GM23338 (cell line): ENCODE results near the gene RHOB. TPM values are rescaled to one million over a fixed set of nuclear protein-coding genes. Genes with fewer than 3 reads are reported as not detected.
A peak's percentile ranks its signal among the peaks of the same experiment; 100 is the strongest.

Source experiments
- ATAC-seq: fragments of 200-7000 bp; cut with Tn5 transposase; 3 replicates; pipeline ENCODE4 v1.9.1; 2020
- DNase-seq: peaks from one replicate; pipeline ENCODE4 v3.0.0-alpha.2; 2015; ENCODE audit warnings: low spot score
- H2AFZ ChIP-seq: fragments of 200-600 bp; sonication (generic); 2 replicates; pipeline ENCODE4 v1.8.0; 2016; ENCODE audit warnings: antibody characterized with exemption, mild to moderate bottlenecking, moderate library complexity
- H3F3A ChIP-seq: fragments of 200-600 bp; sonication (generic); replicated peaks from 2 replicates; pipeline ENCODE4 v1.8.0; 2017; ENCODE audit warnings: antibody characterized with exemption, mixed run types, low read depth
- H3K27ac ChIP-seq: fragments of 200-600 bp; sonication (generic); 2 replicates; pipeline ENCODE4 v1.6.1; 2016; ENCODE audit warnings: low read depth
- H3K27me3 ChIP-seq: fragments of 200-600 bp; sonication (generic); 2 replicates; pipeline ENCODE4 v1.8.0; 2016; ENCODE audit warnings: mild to moderate bottlenecking, mixed run types, moderate library complexity; ENCODE audit not compliant: insufficient read depth
- H3K36me3 ChIP-seq: fragments of 200-600 bp; sonication (generic); 2 replicates; pipeline ENCODE4 v1.8.0; 2016; ENCODE audit warnings: mild to moderate bottlenecking; ENCODE audit not compliant: insufficient read depth
- H3K4me1 ChIP-seq: fragments of 200-600 bp; sonication (generic); 2 replicates; pipeline ENCODE4 v1.8.0; 2016; ENCODE audit warnings: mild to moderate bottlenecking, moderate library complexity; ENCODE audit not compliant: insufficient read depth
- H3K4me2 ChIP-seq: fragments of 200-600 bp; sonication (generic); 2 replicates; pipeline ENCODE4 v1.7.1; 2017; ENCODE audit warnings: mixed run types
- H3K4me3 ChIP-seq: fragments of 200-600 bp; sonication (generic); 2 replicates; pipeline ENCODE4 v1.6.1; 2016; ENCODE audit warnings: mixed run types
- H3K79me2 ChIP-seq: fragments of 200-600 bp; sonication (generic); replicated peaks from 2 replicates; pipeline ENCODE4 v1.8.0; 2017; ENCODE audit warnings: mild to moderate bottlenecking; ENCODE audit not compliant: insufficient read depth
- H3K9me2 ChIP-seq: fragments of 200-600 bp; sonication (generic); 2 replicates; pipeline ENCODE4 v1.8.0; 2017; ENCODE audit not compliant: insufficient read depth
- H4K20me1 ChIP-seq: fragments of 200-600 bp; sonication (generic); replicated peaks from 2 replicates; pipeline ENCODE4 v1.8.0; 2017; ENCODE audit warnings: mild to moderate bottlenecking; ENCODE audit not compliant: insufficient read depth
- H3K27ac Mint-ChIP-seq: 2 replicates; pipeline ENCODE4 v1.8.0; 2020; ENCODE audit warnings: inconsistent platforms, mild to moderate bottlenecking, moderate library complexity, mixed read lengths
- H3K27me3 Mint-ChIP-seq: 3 replicates; pipeline ENCODE4 v1.8.0; 2022; ENCODE audit warnings: low read depth, mild to moderate bottlenecking, moderate library complexity, mixed read lengths, inconsistent platforms; ENCODE audit not compliant: insufficient read depth, poor library complexity
- H3K36me3 Mint-ChIP-seq: 3 replicates; pipeline ENCODE4 v1.8.0; 2021; ENCODE audit warnings: low read depth, mild to moderate bottlenecking, inconsistent platforms, moderate library complexity, mixed read lengths
- H3K4me1 Mint-ChIP-seq: 3 replicates; pipeline ENCODE4 v1.8.0; 2020; ENCODE audit warnings: mild to moderate bottlenecking, inconsistent platforms, mixed read lengths
- H3K4me3 Mint-ChIP-seq: 3 replicates; pipeline ENCODE4 v1.8.0; 2021; ENCODE audit warnings: moderate library complexity, mild to moderate bottlenecking, inconsistent platforms, mixed read lengths
- H3K9me3 Mint-ChIP-seq: 3 replicates; pipeline ENCODE4 v1.8.0; 2020; ENCODE audit warnings: moderate library complexity, mild to moderate bottlenecking, inconsistent platforms, mixed read lengths
- EZH2 ChIP-seq: fragments of 200-600 bp; sonication (generic); IDR thresholded peaks from one replicate; pipeline ENCODE4 v1.8.0; 2017; ENCODE audit warnings: antibody characterized with exemption, mild to moderate bottlenecking, low read depth; ENCODE audit not compliant: unreplicated experiment
- JUNB ChIP-seq: IDR thresholded peaks from one replicate; pipeline ENCODE4 v1.6.1; 2016; ENCODE audit warnings: antibody characterized with exemption; ENCODE audit not compliant: unreplicated experiment
- NANOG ChIP-seq: IDR thresholded peaks from 2 replicates; pipeline ENCODE4 v1.6.1; 2016; ENCODE audit warnings: antibody characterized with exemption, borderline replicate concordance
- POLR2AphosphoS5 ChIP-seq: IDR thresholded peaks from 2 replicates; pipeline ENCODE4 v1.6.1; 2016; ENCODE audit warnings: antibody characterized with exemption, low read depth
- STAT1 ChIP-seq: IDR thresholded peaks from one replicate; pipeline ENCODE4 v1.6.1; 2016; ENCODE audit warnings: antibody characterized with exemption; ENCODE audit not compliant: unreplicated experiment
- ZNF331 ChIP-seq: fragments of 250-450 bp; sonication (Bioruptor Pico); IDR thresholded peaks from 2 replicates; pipeline ENCODE4 v1.5.0; 2020; ENCODE audit warnings: low read depth, mild to moderate bottlenecking, moderate library complexity
- polyA plus RNA-seq: library from polyadenylated mRNA; unstranded; fragments of >200 nt; fragmentation: Nextera tagmentation; extraction: Ambion mirVana; gene quantifications from 2 replicates; pipeline ENCODE4 v1.2.1, GENCODE V29; 2016
- total RNA-seq: library from RNA; depleted of rRNA; stranded (reverse); fragments of >200 nt; shearing (Covaris generic); gene quantifications from 2 replicates; pipeline ENCODE4 v1.2.3, GENCODE V29; 2014
- TF ChIP-seq, protein P1 (sequence below): fragments of 250-450 bp; sonication (Bioruptor Pico); IDR thresholded peaks from 2 replicates; pipeline ENCODE4 v1.5.0; 2020; ENCODE audit warnings: mild to moderate bottlenecking, moderate library complexity
- TF ChIP-seq, protein P2 (sequence below): IDR thresholded peaks from 2 replicates; pipeline ENCODE4 v1.6.1; 2016; ENCODE audit warnings: antibody characterized with exemption

RHOB gene
- total and polyA plus RNA-seq, 2 experiments from 2014 or later = 6.6 to 26.9 TPM

DNA sequence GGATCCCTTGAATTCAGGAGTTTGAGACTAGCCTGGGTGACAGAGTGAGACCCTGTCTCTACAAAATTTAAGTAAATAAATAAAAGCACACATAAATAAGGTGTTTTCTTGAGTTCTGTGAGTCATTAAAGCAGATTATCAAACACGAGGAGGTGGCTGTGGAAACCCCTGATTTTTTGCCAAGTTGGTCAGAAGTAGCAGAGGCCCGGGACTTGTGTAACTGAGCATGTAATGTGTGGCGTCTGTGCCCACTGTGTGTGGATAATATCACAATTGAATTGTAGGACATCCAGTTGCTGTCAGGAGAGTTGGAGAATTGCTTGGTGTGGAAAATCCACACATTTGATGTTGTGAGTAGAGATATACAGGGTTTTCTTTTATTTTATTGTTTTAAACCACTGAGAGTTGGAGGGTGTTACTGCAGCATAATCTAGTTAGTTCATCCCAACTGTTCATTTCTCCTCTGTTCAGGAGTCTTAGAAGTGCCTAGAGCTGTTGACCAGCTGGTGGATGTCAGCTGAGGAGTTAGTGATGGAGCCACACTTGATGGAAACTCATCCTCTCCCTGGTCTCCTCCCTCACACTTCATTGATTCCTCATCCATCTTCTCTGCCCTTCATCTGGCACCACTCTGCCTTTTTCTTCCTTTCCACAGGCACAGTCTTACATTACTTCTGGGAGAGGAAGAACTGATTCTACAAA is 45.9 kb upstream of the RHOB start (continued):
- TF ChIP-seq, protein P1, sequence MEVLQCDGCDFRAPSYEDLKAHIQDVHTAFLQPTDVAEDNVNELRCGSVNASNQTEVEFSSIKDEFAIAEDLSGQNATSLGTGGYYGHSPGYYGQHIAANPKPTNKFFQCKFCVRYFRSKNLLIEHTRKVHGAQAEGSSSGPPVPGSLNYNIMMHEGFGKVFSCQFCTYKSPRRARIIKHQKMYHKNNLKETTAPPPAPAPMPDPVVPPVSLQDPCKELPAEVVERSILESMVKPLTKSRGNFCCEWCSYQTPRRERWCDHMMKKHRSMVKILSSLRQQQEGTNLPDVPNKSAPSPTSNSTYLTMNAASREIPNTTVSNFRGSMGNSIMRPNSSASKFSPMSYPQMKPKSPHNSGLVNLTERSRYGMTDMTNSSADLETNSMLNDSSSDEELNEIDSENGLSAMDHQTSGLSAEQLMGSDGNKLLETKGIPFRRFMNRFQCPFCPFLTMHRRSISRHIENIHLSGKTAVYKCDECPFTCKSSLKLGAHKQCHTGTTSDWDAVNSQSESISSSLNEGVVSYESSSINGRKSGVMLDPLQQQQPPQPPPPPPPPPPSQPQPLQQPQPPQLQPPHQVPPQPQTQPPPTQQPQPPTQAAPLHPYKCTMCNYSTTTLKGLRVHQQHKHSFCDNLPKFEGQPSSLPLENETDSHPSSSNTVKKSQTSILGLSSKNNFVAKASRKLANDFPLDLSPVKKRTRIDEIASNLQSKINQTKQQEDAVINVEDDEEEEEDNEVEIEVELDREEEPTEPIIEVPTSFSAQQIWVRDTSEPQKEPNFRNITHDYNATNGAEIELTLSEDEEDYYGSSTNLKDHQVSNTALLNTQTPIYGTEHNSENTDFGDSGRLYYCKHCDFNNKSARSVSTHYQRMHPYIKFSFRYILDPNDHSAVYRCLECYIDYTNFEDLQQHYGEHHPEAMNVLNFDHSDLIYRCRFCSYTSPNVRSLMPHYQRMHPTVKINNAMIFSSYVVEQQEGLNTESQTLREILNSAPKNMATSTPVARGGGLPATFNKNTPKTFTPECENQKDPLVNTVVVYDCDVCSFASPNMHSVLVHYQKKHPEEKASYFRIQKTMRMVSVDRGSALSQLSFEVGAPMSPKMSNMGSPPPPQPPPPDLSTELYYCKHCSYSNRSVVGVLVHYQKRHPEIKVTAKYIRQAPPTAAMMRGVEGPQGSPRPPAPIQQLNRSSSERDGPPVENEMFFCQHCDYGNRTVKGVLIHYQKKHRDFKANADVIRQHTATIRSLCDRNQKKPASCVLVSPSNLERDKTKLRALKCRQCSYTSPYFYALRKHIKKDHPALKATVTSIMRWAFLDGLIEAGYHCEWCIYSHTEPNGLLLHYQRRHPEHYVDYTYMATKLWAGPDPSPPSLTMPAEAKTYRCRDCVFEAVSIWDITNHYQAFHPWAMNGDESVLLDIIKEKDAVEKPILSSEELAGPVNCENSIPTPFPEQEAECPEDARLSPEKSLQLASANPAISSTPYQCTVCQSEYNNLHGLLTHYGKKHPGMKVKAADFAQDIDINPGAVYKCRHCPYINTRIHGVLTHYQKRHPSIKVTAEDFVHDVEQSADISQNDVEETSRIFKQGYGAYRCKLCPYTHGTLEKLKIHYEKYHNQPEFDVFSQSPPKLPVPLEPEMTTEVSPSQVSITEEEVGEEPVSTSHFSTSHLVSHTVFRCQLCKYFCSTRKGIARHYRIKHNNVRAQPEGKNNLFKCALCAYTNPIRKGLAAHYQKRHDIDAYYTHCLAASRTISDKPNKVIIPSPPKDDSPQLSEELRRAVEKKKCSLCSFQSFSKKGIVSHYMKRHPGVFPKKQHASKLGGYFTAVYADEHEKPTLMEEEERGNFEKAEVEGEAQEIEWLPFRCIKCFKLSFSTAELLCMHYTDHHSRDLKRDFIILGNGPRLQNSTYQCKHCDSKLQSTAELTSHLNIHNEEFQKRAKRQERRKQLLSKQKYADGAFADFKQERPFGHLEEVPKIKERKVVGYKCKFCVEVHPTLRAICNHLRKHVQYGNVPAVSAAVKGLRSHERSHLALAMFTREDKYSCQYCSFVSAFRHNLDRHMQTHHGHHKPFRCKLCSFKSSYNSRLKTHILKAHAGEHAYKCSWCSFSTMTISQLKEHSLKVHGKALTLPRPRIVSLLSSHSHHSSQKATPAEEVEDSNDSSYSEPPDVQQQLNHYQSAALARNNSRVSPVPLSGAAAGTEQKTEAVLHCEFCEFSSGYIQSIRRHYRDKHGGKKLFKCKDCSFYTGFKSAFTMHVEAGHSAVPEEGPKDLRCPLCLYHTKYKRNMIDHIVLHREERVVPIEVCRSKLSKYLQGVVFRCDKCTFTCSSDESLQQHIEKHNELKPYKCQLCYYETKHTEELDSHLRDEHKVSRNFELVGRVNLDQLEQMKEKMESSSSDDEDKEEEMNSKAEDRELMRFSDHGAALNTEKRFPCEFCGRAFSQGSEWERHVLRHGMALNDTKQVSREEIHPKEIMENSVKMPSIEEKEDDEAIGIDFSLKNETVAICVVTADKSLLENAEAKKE (CRISPR knock-in tag) = no peak
- no peak for TF ChIP-seq STAT1
- TF ChIP-seq, protein P2, sequence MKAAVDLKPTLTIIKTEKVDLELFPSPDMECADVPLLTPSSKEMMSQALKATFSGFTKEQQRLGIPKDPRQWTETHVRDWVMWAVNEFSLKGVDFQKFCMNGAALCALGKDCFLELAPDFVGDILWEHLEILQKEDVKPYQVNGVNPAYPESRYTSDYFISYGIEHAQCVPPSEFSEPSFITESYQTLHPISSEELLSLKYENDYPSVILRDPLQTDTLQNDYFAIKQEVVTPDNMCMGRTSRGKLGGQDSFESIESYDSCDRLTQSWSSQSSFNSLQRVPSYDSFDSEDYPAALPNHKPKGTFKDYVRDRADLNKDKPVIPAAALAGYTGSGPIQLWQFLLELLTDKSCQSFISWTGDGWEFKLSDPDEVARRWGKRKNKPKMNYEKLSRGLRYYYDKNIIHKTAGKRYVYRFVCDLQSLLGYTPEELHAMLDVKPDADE = no peak
- TF ChIP-seq POLR2AphosphoS5 = no peak
- TF ChIP-seq ZNF331 (CRISPR knock-in tag) = no peak
- no peak for TF ChIP-seq JUNB
- no peak for TF ChIP-seq EZH2

DNA sequence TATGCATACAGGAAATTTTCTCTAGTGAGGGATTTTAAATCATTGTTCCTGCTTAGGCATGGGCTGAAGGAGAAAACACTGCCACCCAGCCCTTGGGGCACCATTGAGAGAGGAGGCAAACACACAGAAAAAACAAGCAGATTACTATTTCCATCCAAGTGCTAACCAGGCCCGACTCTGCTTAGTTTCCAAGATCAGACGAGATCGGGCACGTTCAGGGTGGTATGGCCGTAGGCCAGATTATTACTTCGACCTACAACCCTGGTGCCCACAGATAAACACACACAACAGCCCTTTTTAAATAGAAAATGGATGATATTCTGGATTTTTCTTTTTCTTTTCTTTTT is 45.4 kb upstream of the RHOB start:
- Mint-ChIP-seq H3K9me3 (no peaks in the 10 kb centered on the region), H3K36me3 (no peaks in the 10 kb centered on the region), H3K4me1 (no peaks in the 10 kb centered on the region), H3K4me3 (no peak overlapping the region), H3K27me3 (no peaks in the 10 kb centered on the region), H3K27ac (no peak overlapping the region)
- no peaks in the 10 kb centered on the region for H3K36me3 ChIP-seq
- no peaks in the 10 kb centered on the region for H3K27me3 ChIP-seq
- no peaks in the 10 kb centered on the region for H3K4me1 ChIP-seq
- no peaks in the 10 kb centered on the region for H4K20me1 ChIP-seq
- H3K4me2 ChIP-seq = no peak overlapping the region
- TF ChIP-seq POLR2AphosphoS5 = no peak
- TF ChIP-seq JUNB = no peak
- no peak for TF ChIP-seq NANOG
- TF ChIP-seq STAT1 = no peak
- H3K9me2 ChIP-seq = no peaks in the 10 kb centered on the region
- no peak overlapping the region for H3K27ac ChIP-seq
- no peaks in the 10 kb centered on the region for H3F3A ChIP-seq
- no peak overlapping the region for H3K4me3 ChIP-seq
- no peaks in the 10 kb centered on the region for H3K79me2 ChIP-seq
- H2AFZ ChIP-seq = 0 out of 2 replicates have a peak overlapping the region, but pooled peaks have one; percentile 18
- ATAC-seq (no peak), DNase-seq (no peak)
